MM.1S (cell line): ENCODE data around the gene TRAPPC8.

ENCODE experiments used
- DNase-seq: peaks from one replicate; pipeline ENCODE4 v3.0.0-alpha.2; 2015
- H2AFZ ChIP-seq: fragments of 300-600 bp; sonication (generic); 2 replicates; pipeline ENCODE4 v1.6.0; 2016; ENCODE audit warnings: antibody characterized with exemption, low read length
- H3F3A ChIP-seq: fragments of 300-600 bp; sonication (generic); 2 replicates; pipeline ENCODE4 v1.6.1; 2016; ENCODE audit warnings: mild to moderate bottlenecking, antibody characterized with exemption, low read length, moderate library complexity, mixed read lengths; ENCODE audit not compliant: insufficient read depth
- H3K27ac ChIP-seq: fragments of 300-600 bp; sonication (generic); 2 replicates; pipeline ENCODE4 v1.5.1; 2016; ENCODE audit warnings: mild to moderate bottlenecking, low read length
- H3K27me3 ChIP-seq: fragments of 300-600 bp; sonication (generic); replicated peaks from 2 replicates; pipeline ENCODE4 v1.6.0; 2016; ENCODE audit warnings: low read length; ENCODE audit not compliant: insufficient read depth
- H3K36me3 ChIP-seq: fragments of 300-600 bp; sonication (generic); replicated peaks from 2 replicates; pipeline ENCODE4 v1.6.1; 2016; ENCODE audit warnings: mild to moderate bottlenecking, low read length, mixed read lengths; ENCODE audit not compliant: insufficient read depth
- H3K4me1 ChIP-seq: fragments of 300-600 bp; sonication (generic); 2 replicates; pipeline ENCODE4 v1.6.1; 2016; ENCODE audit warnings: low read length, mixed read lengths
- H3K4me2 ChIP-seq: fragments of 300-600 bp; sonication (generic); 2 replicates; pipeline ENCODE4 v1.6.0; 2016; ENCODE audit warnings: low read depth, low read length
- H3K4me3 ChIP-seq: fragments of 300-600 bp; sonication (generic); 2 replicates; pipeline ENCODE4 v1.5.1; 2016; ENCODE audit warnings: low read length, mixed read lengths
- H3K79me2 ChIP-seq: fragments of 300-600 bp; sonication (generic); 2 replicates; pipeline ENCODE4 v1.6.1; 2016; ENCODE audit warnings: mixed run types, low read length, mixed read lengths
- H3K9ac ChIP-seq: fragments of 300-600 bp; sonication (generic); 2 replicates; pipeline ENCODE4 v1.6.1; 2016; ENCODE audit warnings: low read length, mixed read lengths
- H3K9me2 ChIP-seq: fragments of 300-600 bp; sonication (generic); replicated peaks from 2 replicates; pipeline ENCODE4 v1.6.1; 2016; ENCODE audit warnings: mild to moderate bottlenecking, low read length, mixed read lengths; ENCODE audit not compliant: insufficient read depth
- H3K9me3 ChIP-seq: fragments of 300-600 bp; sonication (generic); replicated peaks from 2 replicates; pipeline ENCODE4 v1.6.1; 2016; ENCODE audit warnings: mild to moderate bottlenecking, low read length, mixed read lengths; ENCODE audit not compliant: insufficient read depth
- H4K20me1 ChIP-seq: fragments of 300-600 bp; sonication (generic); 2 replicates; pipeline ENCODE4 v1.6.1; 2016; ENCODE audit warnings: mild to moderate bottlenecking, low read length, moderate library complexity, mixed read lengths; ENCODE audit not compliant: insufficient read depth
- EZH2 ChIP-seq: fragments of 300-600 bp; sonication (generic); optimal IDR thresholded peaks from 2 replicates; pipeline ENCODE3; 2017; ENCODE audit warnings: low read depth, mild to moderate bottlenecking, antibody characterized with exemption, low read length, mixed read lengths
- EZH2phosphoT487 ChIP-seq: fragments of 300-600 bp; sonication (generic); IDR thresholded peaks from 2 replicates; pipeline ENCODE4 v1.6.1; 2018; ENCODE audit warnings: antibody characterized with exemption, low read length
- TF ChIP-seq, protein P1 (sequence below): fragments of 300-600 bp; sonication (generic); IDR thresholded peaks from 2 replicates; pipeline ENCODE4 v1.5.1; 2016; ENCODE audit warnings: antibody characterized with exemption, low read length, mixed read lengths

TRAPPC8 gene

GRCh38 chr18:31840499-31840898, 102.4 kb downstream of the TRAPPC8 start:
- TF ChIP-seq EZH2phosphoT487 (no peak), EZH2 (no peak)
- TF ChIP-seq, protein P1, sequence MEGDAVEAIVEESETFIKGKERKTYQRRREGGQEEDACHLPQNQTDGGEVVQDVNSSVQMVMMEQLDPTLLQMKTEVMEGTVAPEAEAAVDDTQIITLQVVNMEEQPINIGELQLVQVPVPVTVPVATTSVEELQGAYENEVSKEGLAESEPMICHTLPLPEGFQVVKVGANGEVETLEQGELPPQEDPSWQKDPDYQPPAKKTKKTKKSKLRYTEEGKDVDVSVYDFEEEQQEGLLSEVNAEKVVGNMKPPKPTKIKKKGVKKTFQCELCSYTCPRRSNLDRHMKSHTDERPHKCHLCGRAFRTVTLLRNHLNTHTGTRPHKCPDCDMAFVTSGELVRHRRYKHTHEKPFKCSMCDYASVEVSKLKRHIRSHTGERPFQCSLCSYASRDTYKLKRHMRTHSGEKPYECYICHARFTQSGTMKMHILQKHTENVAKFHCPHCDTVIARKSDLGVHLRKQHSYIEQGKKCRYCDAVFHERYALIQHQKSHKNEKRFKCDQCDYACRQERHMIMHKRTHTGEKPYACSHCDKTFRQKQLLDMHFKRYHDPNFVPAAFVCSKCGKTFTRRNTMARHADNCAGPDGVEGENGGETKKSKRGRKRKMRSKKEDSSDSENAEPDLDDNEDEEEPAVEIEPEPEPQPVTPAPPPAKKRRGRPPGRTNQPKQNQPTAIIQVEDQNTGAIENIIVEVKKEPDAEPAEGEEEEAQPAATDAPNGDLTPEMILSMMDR = no peak
- H3K4me3 ChIP-seq = no peak overlapping the region
- no peak overlapping the region for H2AFZ ChIP-seq
- H3K9ac ChIP-seq = no peak overlapping the region
- no peak for DNase-seq
- no peak overlapping the region for H3K4me2 ChIP-seq
- no peaks in the 10 kb centered on the region for H3K27me3 ChIP-seq
- H4K20me1 ChIP-seq = no peaks in the 10 kb centered on the region
- H3K4me1 ChIP-seq = no peaks in the 10 kb centered on the region
- no peaks in the 10 kb centered on the region for H3K9me3 ChIP-seq
- peaks cover 5% of the 10 kb centered on the region for H3K36me3 ChIP-seq
- no peaks in the 10 kb centered on the region for H3F3A ChIP-seq
- no peaks in the 10 kb centered on the region for H3K79me2 ChIP-seq
- H3K27ac ChIP-seq = no peak overlapping the region
- no peaks in the 10 kb centered on the region for H3K9me2 ChIP-seq

DNA sequence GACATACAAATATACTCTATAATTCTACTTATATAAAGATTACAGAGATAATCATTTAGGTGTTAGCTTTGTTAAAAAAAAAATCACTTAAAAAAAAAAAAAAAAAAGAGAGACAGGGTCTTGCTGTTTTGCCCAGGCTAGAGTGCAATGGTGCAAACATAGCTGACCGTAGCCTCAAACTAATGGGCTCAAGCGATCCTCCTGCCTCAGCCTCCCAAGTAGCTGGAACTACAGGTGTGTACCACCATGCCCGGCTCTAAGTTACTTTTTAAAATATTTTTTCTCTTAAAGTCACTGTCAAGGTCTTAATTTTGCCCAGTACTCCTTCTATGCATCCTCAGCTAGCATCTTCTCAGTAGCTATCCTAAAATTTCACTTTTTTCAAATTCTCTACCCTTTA, 105.0 kb downstream of the TRAPPC8 start:
- H3K9ac ChIP-seq = no peak overlapping the region
- H2AFZ ChIP-seq = no peak overlapping the region
- no peak for TF ChIP-seq EZH2phosphoT487
- TF ChIP-seq, protein P1 = no peak
- TF ChIP-seq EZH2 = no peak
- no peaks in the 10 kb centered on the region for H3K27me3 ChIP-seq
- no peak overlapping the region for H3K27ac ChIP-seq
- H3K79me2 ChIP-seq = no peaks in the 10 kb centered on the region
- H4K20me1 ChIP-seq = no peaks in the 10 kb centered on the region
- no peaks in the 10 kb centered on the region for H3F3A ChIP-seq
- H3K4me3 ChIP-seq = no peak overlapping the region
- no peak overlapping the region for H3K4me2 ChIP-seq
- no peaks in the 10 kb centered on the region for H3K4me1 ChIP-seq
- DNase-seq = no peak
- no peaks in the 10 kb centered on the region for H3K9me2 ChIP-seq
- H3K36me3 ChIP-seq = peaks cover 5% of the 10 kb centered on the region
- no peaks in the 10 kb centered on the region for H3K9me3 ChIP-seq

DNA sequence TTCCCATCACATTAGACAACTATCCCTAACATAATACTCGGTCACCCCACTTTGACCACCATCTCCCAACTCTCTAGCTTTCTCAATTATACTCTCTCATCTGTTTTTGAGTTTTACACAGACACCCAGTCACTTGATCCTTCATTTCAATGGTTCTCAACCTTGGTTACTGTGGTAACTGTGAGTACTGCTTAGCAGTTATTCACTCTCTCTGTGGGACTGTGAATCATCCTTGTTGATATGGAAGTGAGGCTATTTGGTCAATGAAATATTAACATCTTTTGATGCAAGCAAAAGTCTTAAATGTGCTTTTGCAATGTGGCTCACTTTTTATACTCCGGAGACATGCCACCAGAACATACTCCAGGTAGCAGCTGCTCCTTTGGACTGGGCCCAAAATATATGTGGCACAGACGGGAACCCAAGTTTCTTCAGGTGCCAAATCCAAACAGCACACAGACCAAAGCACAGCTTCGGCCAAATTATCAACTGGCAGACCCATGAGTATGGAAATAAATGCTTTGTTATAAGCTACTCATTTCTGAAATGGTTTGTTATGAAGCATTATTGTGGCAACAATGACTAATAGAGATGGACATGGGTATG, 107.3 kb downstream of the TRAPPC8 start:
- Histone ChIP-seq H3K4me3 (no peak overlapping the region), H3K27ac (no peak overlapping the region), H3K36me3 (peaks cover 5% of the 10 kb centered on the region), H4K20me1 (no peaks in the 10 kb centered on the region), H3K9me3 (no peaks in the 10 kb centered on the region), H3K79me2 (no peaks in the 10 kb centered on the region), H2AFZ (no peak overlapping the region), H3K27me3 (no peaks in the 10 kb centered on the region), H3K9ac (no peak overlapping the region), H3K4me1 (no peaks in the 10 kb centered on the region), H3K4me2 (no peak overlapping the region), H3K9me2 (no peaks in the 10 kb centered on the region), H3F3A (no peaks in the 10 kb centered on the region)
- TF ChIP-seq EZH2phosphoT487 (no peak), EZH2 (no peak)
- TF ChIP-seq, protein P1 = no peak
- no peak for DNase-seq
